HEK293T (cell line): ENCODE results near the gene TPD52L1.

Experiments
- ARNT ChIP-seq: fragments of 450-650 bp; IDR thresholded peaks from 2 replicates; pipeline ENCODE4 v1.6.1; 2017; ENCODE audit warnings: mild to moderate bottlenecking
- BHLHE40 ChIP-seq: fragments of 450-650 bp; IDR thresholded peaks from 2 replicates; pipeline ENCODE4 v1.6.1; 2016; ENCODE audit warnings: mild to moderate bottlenecking, moderate library complexity, borderline replicate concordance
- ELF4 ChIP-seq: fragments of 450-650 bp; IDR thresholded peaks from 2 replicates; pipeline ENCODE4 v1.6.1; 2017; ENCODE audit warnings: antibody characterized with exemption
- FOXA1 ChIP-seq: fragments of 450-650 bp; IDR thresholded peaks from 2 replicates; pipeline ENCODE4 v1.6.1; 2016; ENCODE audit warnings: mild to moderate bottlenecking
- FOXM1 ChIP-seq: fragments of 450-650 bp; IDR thresholded peaks from 2 replicates; pipeline ENCODE4 v1.6.1; 2017; ENCODE audit warnings: mild to moderate bottlenecking, borderline replicate concordance
- HDGF ChIP-seq: fragments of 450-650 bp; IDR thresholded peaks from 2 replicates; pipeline ENCODE4 v1.6.1; 2017; ENCODE audit warnings: antibody characterized with exemption, borderline replicate concordance
- L3MBTL2 ChIP-seq: fragments of 450-650 bp; conservative IDR thresholded peaks from 2 replicates; pipeline ENCODE4 v1.6.1; 2016; ENCODE audit warnings: mild to moderate bottlenecking
- LEF1 ChIP-seq: fragments of 450-650 bp; IDR thresholded peaks from 2 replicates; pipeline ENCODE4 v1.6.1; 2017; ENCODE audit warnings: mild to moderate bottlenecking, borderline replicate concordance
- PKNOX1 ChIP-seq: fragments of 450-650 bp; IDR thresholded peaks from 2 replicates; pipeline ENCODE4 v1.6.1; 2016
- SP1 ChIP-seq: fragments of 450-650 bp; IDR thresholded peaks from 2 replicates; pipeline ENCODE4 v1.6.1; 2017
- TARDBP ChIP-seq: fragments of 450-650 bp; IDR thresholded peaks from 2 replicates; pipeline ENCODE4 v1.6.1; 2016

DNA sequence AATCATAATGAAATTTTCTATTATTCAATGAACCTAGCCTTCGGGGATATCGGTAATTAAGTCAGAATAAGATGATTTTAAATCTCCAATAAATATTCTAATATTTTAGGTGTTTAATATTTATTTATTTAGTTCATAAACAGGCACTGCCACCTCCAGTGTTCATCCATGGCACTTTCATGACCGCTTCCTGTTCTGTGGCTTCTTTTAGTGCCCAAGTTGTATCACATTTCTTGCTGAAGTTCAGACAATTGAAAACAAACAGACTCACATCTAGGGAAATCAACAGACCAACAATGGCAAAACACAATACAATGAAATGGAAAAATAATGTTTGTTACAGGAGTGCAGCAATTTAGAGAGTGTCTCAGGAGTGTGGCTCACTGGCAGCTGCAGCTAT, 122.2 kb downstream of the TPD52L1 start:
- TF ChIP-seq FOXM1 (no peak), SP1 (no peak), HDGF (no peak), BHLHE40 (no peak), ELF4 (no peak), ARNT (no peak), FOXA1 (no peak), PKNOX1 (no peak), L3MBTL2 (no peak), TARDBP (no peak), LEF1 (no peak)
